ENCODE results near the gene ST3GAL5.

GRCh38 chr2:85858841-85859240 lies 29.9 kb downstream of the ST3GAL5 start:
- TF ChIP-seq, protein P1, sequence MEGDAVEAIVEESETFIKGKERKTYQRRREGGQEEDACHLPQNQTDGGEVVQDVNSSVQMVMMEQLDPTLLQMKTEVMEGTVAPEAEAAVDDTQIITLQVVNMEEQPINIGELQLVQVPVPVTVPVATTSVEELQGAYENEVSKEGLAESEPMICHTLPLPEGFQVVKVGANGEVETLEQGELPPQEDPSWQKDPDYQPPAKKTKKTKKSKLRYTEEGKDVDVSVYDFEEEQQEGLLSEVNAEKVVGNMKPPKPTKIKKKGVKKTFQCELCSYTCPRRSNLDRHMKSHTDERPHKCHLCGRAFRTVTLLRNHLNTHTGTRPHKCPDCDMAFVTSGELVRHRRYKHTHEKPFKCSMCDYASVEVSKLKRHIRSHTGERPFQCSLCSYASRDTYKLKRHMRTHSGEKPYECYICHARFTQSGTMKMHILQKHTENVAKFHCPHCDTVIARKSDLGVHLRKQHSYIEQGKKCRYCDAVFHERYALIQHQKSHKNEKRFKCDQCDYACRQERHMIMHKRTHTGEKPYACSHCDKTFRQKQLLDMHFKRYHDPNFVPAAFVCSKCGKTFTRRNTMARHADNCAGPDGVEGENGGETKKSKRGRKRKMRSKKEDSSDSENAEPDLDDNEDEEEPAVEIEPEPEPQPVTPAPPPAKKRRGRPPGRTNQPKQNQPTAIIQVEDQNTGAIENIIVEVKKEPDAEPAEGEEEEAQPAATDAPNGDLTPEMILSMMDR (IDR thresholded peaks at IDR 0.05): no peak
- TF ChIP-seq RFX5 (IDR thresholded peaks at IDR 0.05; ENCODE audit: low read length) (no peak), CHD2 (IDR thresholded peaks at IDR 0.05; ENCODE audit: low read length, partially characterized antibody) (no peak), TAF1 (IDR thresholded peaks at IDR 0.05; ENCODE audit: borderline replicate concordance, low read depth, low read length) (no peak), EZH2phosphoT487 (IDR thresholded peaks at IDR 0.05; ENCODE audit: borderline replicate concordance, low read depth) (no peak)
